Eye (tissue), 1 donor: ENCODE data around the gene WIF1.
A peak's percentile ranks its signal among the peaks of the same experiment; 100 is the strongest.

Experiments used
- DNase-seq: peaks from one replicate; pipeline ENCODE4 v3.0.0-alpha.2; 2015

Gene WIF1

DNA sequence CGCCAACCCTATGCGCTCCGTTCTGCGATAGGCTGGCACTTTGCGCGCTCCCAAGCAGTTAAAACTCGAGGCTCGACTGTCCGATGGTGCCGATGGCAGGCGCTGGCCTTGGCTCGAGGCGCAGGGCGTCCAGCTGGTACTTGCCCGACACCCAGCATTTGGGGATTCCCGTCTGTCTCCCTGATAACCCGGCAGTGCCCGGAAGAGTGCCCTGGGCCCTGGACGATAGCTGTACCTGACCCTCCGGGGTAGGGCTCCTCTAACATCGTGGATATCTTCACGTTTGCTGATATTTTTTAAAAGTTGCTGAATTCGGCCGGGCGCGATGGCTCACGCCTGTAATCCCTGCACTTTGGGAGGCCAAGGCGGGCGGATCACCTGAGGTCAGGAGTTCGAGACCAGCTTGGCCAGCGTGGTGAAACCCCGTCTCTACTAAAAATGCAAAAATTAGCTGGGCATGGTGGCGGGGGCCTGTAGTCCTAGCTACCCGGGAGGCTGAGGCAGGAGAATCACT, 908 bp upstream of the WIF1 start:
- no peak for DNase-seq

DNA sequence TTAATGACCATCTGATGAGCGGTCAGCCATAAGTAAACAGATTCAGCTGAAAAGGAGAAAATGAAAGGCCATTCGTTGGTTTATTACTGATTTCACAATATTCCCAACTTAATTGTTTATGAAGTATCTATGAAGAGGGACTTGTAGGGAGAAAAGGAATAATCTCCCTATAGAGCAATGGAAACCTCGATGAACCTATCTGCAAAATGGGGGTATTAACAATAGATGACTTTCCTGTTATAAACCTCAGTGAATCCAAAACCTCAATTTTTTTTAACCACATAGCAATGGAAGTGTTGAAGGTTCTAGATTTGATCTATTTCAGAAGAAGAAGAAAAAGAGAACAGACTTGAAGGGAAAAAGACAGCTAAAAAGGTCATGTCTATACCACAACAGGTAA, 2.0 kb downstream of the WIF1 start:
- no peak for DNase-seq

DNA sequence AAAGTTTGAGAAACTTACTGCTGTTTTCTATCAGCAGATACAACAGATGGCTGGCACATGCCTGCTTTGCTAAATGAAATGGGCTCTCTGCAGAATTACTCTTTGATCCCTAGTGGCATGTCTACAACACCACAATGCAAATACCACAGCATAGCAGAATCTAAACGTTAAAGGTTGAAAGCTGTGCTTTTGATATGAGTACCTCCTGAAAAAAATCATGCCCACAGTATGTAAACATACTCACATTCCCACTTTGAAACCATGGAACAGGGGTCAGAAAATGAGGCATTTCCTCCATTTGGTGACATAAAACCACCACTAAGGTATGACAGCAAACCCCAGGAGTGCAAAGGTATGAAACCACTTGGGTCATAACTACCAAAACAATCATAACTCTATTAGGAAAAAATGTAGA, 7.5 kb downstream of the WIF1 start:
- no peak for DNase-seq

GRCh38 chr12:65106948-65107347, 14.2 kb downstream of the WIF1 start:
- no peak for DNase-seq

- DNase-seq = no peak
These were observed 21.0 kb downstream of the WIF1 start for GRCh38 chr12:65100140-65100539.

DNA sequence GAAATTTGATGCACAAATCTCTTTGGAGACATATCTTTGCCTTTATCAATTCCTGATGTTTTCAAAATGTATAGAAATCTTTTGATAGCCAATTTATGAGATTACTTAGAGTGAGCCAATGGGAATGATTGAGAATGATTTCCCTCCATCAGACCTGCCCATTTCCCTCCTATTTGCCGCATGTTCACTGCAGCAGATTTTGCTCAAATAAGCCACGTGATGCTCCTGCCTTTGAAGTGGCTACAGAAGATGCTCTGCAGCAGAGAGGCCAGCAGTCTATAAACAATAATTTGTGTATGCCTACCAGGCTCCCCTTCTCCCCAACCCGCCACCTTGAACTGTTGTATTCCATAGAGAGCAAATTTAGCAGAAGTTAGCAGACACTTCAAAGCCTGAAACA, 21.9 kb downstream of the WIF1 start:
- no peak for DNase-seq

GRCh38 chr12:65098364-65098763, 22.7 kb downstream of the WIF1 start:
- DNase-seq = no peak

GRCh38 chr12:65094722-65095121, 26.4 kb downstream of the WIF1 start:
- DNase-seq = no peak

DNA sequence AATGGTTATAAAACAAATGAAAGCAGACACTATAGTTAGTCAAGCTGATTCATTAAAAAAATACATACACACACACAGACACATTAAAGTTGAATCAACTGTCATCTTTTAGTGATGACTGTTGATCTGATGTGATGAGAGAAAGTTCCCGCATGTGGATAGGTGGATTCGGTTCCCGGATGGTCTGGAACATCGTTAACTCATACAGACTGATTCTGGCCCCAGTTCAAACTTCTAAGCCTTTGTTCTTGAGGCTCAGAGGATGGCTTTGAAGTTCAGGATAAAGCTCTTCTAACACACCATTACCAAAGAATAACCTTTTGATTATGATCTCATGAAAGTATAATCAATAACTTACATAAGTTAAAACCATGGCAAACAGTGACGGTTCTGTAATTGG, 27.5 kb downstream of the WIF1 start:
- DNase-seq = peak; percentile 48

DNA sequence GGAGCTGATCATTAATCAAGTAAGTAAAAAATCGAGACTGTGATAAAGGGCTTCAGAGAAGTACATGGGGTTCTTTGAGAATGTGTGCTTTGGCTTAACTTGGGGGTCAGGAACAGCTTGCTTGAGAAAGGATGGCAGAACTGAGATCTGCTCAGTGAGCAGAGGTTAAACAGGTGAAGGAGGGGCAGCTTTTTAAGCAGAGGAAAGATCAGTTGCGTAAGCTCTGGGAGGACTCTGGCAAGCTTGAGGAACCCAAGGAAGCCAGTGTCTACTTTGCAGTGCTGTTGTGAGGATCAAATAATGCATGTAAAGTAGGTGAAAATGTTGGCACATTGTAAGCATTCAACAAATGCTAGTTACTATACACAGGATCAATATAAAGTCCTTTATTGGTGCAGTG, 30.6 kb downstream of the WIF1 start:
- DNase-seq = no peak

DNA sequence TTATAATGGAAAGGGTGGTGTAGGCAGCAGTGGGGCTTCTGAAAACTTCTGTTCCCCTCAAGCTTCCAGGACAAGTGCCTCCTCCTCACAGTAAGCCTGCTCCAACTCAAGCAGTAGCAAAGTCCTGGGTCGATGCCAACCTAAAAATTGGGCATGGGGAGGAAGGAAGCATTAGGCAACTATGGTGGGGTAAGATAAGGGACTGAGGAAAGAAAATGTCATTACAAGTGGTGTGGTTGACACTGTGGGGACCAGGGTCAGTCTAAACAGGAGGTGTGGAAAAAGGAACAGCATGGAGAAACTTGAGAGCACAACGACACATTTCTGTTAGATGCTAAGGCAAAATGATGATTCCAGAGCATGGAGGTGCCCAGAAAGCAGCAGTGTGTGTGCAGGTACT, 34.9 kb downstream of the WIF1 start:
- DNase-seq = no peak

DNA sequence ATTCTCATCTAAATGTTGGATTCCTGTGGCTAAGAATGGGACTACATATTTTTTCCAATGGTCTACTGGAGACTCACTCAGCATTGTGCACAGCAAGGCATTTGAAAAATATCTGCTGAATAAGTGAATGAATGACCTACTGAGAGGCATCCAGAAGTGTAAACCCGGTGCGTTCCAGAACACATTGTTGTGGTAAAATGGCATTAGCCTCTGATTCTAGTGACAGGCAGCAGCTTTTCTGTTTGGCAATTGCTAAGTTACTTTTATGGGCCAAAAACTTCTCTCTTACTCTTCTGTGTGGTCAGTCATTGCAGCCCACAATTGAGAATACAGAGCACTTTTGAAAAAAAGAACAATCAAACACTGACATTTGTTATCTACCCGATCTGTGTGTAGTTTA, 36.5 kb downstream of the WIF1 start:
- no peak for DNase-seq

DNA sequence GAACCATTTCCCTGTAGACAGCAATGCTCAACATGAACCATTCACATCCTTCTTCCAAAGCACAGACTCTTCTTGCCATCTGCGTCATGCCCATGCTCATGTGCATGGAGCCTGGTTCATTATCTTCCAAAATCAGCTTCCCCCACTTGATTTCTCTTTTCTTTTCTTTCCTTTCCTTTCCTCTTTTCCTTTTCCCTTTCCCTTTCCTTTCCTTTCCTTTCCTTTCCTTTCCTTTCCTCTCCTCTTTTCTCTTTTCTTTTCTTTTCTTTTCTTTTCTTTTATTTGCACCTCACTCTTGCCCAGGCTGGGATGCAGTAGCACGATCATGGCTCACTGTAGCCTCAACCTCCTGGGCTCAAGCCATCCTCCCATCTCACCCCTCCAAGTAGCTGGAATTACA, 37.5 kb downstream of the WIF1 start:
- no peak for DNase-seq

GRCh38 chr12:65082406-65082805, 38.7 kb downstream of the WIF1 start:
- no peak for DNase-seq

DNA sequence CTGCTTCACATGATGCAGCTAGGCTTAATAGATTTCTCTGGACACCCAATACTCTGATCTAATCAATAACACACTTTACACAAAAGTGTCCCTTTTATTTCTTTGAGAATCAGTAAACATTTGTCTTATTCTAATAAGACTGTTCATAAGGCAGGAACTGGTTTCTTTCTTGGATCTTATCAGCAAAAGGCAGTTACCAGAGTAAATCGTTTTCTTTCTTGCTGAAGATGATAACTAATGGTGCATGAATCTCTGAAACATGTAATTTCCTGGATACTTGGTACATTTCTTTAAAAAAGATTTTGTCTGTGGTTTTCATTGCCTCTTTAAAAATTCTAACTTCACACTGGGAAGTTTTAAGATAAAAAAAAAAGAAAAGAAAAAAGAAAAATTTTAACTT, 39.6 kb downstream of the WIF1 start:
- DNase-seq = no peak

- DNase-seq = no peak
These were observed 46.2 kb downstream of the WIF1 start for GRCh38 chr12:65074932-65075331.

- DNase-seq = no peak
These were observed 51.8 kb downstream of the WIF1 start for GRCh38 chr12:65069336-65069735.

DNA sequence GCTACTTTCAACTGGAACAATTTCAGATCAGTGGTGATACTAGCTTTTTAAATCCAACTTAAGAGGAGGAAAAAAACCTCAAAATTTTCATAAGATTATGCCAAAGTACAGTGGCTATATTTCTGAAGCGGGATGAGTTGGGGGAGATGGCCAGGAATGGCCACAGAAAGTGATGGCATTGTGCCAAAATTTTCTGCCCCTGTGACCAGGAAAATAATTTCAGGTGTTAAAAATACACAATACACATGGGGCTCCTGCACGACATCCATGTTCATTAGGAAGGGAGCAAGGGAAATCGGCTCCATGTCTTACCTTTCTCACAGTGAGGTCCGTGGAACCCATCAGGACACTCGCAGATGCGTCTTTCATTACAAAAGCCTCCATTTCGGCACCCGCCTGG, 53.7 kb downstream of the WIF1 start:
- no peak for DNase-seq

DNA sequence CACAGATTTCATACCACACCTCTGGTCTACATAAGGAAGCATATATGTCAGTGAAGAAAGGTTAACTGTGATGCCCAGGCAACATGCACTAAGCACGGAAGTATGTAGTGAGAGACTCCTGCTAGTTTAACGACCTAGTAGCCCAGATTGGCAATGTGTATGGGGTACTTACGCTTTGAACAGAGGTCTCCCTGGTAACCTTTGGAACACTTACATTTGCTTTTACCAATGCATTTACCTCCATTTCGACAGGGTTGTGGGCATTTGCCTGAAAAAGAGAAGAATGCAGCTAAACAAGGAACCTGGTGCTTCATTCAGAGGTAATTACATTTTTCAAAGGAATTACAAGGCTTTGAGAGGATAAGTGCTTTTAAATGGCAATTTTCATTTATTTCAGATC, 65.2 kb downstream of the WIF1 start:
- DNase-seq = no peak

DNA sequence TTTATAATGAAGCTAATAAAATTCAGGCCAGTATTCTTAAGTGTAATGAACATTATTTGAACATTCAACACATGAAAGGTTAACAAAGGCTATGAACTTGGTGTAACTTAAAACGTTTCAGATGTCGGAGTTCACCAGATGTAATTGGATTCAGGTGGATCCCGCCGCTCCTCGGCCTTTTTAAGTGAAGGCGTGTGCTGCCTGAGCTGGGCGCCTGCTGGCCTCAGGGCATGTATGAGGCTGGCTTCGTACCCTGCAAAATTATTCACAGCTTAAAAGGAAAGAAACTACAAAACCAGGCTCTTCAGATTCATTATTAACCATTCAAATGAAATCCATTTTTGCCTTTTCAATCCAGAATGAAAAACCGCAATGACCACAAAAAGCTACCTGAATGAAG, 69.9 kb downstream of the WIF1 start:
- no peak for DNase-seq

DNA sequence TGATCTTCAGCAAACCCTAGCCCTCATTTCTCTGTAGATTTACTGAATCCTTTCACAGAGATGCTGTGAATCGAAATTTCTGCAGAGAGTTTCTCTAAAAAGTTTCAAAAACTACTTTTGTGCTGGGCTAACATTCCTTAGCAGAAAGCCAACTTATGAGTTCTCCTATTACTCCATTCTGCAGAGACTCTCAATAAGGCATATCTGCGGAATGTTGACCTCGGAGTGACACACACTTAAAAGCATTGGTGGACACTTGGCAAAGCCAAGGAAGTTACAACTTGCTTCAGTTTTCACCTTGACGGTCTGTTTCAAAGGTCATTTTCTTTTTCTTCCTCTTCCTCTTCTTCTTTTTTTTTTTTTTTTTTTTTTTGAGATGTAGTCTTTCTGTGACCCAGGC, 75.8 kb downstream of the WIF1 start:
- DNase-seq = no peak

DNA sequence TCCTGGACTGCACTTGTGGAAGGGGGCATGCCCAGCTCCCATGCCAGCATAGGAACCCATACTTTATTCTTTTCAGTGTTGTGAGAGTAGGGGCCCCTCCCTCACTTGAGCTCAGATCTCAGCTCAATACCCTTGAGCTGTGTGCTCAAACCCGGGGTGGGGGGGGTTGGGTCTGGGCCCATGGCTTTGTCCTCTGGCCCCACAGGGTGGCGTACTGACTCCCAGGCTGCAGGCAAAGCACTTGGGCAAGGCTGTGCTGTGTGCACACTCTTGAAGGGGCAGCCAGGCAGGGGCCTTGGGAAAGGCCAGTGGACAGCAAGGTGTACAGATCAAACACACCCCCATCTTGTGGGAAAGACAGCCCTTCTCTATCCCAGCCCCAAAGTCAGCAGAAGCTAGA, 81.8 kb downstream of the WIF1 start:
- no peak for DNase-seq

GRCh38 chr12:65025136-65025535, 96.0 kb downstream of the WIF1 start:
- no peak for DNase-seq

DNA sequence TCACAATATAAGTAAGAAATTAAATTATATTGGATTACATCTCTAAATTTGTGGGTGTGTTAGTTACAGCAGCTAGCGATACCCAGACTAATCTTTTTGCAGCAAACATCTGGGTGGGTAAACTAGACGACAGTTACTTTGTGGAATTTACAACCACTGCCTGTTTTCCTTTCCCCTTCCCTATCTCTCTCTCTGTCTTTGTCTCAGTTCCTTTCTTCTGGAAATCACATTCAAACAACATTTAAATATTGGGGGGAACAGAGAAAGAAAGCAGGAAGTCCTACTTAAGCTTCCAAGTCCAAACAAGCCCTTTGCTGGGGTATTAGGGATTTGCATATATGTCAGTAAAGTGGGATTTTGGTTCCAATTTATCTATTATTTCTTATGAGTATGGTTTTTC, 97.6 kb downstream of the WIF1 start:
- DNase-seq = no peak

GRCh38 chr12:65022960-65023359, 98.1 kb downstream of the WIF1 start:
- no peak for DNase-seq

GRCh38 chr12:65022421-65022820, 98.7 kb downstream of the WIF1 start:
- no peak for DNase-seq
